Inflammatory macrophage treated with lipopolysaccharide for 4 hours (primary cell): Measurements from ENCODE around the gene TRIM42.
A peak's percentile ranks its signal among the peaks of the same experiment; 100 is the strongest.

Source experiments
- DNase-seq: peaks from one replicate; pipeline ENCODE4 v3.0.0-alpha.2; 2020

Gene TRIM42

DNA sequence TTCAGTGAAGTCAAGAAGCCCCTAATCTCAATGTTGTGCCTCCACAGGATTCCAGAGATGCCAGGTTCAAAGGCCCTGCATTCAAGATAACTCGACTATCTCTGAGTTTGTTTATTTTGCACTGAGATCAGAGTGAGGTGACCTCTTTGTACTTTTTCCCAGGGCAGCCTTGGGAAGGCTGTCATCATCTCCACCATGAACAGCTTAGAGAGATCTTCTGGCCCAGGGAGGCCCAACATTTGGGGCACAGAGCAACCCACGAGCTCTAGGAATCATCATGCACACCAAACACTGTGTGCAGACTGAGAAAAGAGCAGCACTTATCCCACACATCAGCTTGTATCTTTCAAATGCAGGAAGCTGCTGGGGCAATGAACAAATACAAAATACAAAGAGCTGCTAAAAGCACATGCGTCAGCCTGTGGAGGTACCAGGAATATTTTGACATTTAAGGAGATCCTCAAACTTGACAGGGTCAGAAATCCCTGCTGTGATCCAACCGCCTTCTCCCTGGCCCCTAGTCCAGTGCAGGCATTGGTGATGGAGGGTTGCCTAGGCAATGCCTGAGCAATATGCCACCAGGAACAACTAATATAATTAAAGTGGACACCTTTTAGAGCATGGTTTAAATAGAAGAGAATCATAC, 33.6 kb downstream of the TRIM42 start:
- DNase-seq, result no peak

DNA sequence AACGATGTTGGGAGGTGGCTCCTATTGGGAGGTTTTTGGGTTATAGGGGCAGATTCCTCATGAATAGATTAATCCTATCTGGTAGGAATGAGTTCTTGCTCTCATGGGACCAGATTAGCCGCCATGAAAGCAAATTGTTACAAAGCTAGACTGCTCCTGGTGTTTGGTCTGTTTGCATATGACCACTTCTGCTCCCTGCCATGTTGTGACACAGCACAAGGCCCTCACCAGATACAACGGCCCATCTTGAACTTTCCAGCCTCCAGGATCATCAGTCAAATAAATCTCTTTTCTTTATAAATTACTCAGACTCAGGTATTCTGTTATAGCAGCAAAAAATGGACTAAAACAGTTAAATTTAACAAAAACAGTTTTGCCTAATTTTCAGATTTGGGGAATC, 34.4 kb downstream of the TRIM42 start:
- no peak for DNase-seq

DNA sequence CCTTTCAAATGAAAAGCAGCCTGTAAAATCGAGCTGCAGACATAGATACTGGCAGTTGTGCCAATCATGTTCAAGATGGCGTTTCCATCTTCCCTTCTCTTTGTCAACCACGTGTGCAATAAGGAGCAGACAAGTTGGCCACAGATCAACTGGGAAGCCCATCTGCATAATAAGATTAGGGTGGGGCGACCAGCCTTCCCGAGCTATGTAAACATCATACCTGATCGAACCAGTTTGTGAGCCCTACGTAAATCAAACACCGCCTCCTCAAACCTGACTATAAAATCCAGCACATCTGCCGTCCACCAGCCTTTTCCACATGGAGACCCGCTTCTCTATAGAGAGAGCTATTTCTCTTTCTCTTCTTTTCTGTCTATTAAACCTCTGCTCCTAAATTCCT, 37.2 kb downstream of the TRIM42 start:
- DNase-seq, result no peak

DNA sequence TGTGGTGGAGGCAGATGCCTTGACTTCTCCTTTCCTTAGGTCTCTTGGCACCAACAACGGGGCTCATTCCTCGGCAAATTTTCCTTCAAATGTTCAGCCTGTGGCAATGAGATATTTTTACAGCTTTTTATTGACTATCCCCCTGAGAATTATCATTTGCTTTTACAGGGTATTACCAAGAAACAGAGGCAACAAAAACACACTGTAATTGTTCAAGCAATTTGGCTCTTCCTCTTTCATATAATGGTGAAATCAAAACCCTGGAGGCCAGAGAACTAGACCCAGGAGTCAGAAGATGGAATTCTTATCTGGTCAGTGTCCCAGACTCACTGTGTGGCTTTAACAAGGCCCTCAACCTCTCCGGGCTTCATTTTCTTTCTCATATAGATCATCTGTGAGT, 40.1 kb downstream of the TRIM42 start:
- DNase-seq, result no peak

DNA sequence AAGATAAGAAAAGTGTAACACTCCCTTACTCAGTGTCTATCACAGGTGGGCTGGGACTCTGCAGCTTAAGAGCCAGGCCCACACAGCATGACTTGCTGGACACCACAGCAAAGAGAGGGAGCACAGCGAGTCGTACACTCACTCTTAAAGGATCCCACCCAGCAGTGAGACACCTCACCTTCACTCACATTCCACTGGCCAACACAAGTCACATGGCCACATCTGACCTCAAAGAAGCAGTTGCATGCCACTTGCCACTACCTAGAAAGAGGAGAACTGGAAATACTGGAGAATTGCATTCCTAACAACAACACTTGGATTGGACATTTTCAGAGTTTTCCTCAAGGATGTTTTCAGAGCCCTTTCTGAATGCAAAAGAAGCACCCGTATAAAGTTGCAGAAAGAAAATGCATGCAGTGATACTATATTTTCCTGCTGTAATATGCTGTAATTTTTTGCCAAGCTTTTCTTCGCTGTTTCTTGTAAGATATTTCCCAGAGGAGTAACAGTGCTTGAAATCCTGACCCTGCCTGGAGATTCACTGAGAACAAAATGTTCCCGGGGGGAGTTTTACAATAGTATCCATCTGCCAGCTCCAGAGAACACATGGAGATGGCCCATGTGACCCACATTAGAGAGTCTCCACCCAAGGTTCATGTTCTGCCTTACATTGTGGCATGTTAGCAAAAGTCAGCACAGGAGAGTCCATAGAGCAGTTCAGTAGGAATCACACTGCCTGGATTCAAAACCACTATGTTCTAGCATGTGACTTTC, 42.2 kb downstream of the TRIM42 start:
- DNase-seq, result no peak

DNA sequence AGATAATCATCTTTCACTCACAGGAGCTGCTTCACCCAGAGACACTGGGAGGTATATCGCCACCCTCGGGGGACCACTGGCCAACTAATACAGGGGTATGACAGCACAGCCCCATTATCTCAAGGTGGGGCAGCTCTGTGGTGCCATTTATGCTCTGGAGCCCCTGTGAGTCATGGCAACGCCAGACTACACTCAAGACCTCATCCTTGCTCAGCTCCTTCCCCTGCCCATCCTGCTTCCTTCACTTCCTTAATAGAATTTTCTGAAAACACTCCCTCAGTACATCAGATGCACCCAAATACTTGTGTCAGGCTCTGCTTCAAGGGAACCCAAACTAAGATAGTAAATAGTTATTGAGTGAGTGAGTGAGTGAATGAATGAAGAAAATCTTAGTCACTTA, 45.7 kb downstream of the TRIM42 start:
- DNase-seq, result no peak

DNA sequence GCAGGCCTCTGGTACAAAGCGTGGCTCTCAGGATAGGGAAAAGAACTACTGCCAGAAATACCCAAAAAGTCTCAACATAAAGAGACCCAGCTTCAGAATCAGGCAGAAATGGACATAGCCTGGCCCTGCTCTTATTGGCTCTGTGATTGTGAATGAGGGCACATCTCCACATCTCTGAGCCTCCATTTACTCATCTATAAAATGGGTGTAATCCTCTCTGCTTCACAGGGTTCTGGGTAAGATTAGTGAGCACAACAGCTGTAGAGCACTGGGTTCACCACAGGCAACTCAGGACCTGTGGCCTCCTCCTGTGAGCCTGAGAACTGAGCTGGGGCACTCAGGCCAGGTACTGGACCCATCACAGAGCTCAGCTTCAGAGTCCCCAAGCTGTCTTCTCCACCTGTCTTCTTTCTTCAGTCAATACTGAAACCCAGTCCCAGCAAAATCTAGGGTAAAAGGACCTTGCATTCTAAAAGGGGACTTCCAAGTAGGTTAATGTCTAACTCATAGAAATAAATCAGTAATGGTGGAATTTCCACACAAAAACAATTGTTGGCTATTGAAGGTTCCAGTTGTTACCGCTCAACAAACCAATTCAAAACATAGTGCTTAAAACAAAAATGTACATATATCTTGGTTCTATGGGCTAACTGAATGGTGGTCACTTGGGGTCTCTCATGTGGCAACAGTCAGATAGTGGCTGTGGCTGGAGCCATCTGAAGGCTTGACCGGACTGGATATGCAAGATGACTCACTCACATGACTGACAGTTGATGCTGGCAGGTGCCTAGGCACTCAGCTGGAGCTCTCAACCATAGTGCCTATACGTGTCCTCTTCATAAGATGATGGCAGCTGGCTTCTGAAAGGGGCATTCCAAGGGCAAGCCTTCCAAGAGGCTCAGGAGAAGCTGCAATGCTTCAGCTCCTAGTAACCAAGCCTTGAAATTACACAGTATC, 47.3 kb downstream of the TRIM42 start:
- DNase-seq, result no peak

DNA sequence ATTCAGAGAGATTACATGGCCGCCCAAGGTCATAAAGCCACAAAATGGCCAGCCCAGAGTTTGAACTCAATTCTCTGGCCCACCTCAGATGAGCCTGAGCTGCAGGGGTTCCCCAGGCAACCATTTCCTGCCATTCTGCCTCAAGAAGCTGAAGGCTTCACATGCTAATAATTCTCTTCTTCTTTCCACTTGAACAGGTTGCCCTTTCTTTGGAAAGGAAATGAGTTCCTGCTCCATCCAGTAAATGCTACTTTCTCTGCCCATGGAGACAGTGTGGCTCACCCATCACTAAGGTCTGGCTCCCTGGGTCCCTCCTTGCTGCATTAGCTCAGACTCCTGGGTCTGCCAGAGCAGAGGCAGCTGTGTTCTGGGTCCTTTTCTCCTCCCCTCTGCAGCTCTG, 48.2 kb downstream of the TRIM42 start:
- no peak for DNase-seq

DNA sequence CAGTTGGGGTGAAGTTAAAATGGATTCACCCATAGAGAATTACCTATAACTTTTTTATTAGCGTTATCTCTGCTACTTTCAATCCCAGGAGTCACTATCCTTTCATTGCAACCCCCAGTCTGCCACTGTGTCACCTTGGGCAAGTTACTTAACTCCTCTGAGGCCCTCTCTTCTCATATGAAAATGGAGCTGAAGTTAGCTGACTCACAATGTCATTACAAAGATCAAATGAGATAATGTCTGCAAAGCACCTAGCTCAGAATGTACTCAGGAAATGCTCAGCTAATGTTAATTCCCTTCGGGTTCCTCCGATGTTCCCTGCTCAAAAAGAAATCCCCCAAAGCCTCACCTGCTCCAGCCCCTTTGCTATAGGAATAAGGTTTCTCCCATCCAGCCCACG, 50.0 kb downstream of the TRIM42 start:
- DNase-seq, result no peak

DNA sequence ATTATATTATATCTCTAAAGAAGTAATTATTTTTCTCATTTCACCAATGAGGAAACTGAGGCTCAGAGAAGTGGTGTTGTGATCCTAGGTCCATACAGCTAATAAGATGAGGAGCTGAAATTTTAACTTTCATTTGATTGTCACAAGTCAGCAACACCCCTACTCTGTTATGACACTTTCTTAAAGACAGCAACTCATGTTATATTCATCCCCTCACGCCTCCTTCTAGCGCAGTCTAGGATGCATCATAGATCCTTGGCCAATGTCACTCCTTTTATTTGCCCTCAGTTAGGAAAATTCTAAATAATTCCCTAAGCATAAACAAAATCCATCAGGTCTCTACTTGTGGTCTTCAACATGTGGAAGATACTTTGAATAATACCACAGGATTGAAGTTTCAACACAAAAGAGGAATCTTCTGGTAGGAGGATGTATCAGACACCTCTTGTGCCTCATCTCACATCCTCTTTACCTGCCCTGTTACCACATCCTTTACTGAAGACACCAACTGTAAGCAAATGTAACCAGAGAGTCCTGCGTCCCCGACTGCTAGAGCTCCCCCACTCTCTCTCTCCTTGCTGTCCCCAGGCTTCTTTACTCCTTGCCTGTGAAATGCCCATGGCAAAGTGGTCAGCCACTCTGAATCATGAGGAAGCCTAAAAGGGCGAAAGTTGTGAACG, 53.7 kb downstream of the TRIM42 start:
- DNase-seq, result no peak

DNA sequence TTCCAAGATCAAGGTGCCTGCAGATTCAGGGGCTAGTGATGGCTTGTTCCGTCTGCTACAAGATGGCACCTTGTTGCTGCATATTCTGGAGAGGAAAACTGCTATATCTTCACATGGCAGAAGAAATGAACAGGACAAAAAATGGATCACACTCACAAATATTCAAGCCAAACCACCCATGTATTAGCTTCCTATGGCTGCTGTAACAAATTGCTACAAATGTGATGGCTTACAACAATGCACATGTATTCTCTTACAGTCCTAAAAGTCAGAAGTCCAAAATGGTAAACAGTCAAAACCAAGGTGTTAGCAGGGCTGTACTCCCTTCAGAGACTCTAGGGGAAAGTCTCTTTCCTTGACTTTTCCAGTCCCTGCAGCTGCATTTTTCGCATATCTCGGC, 55.8 kb downstream of the TRIM42 start:
- no peak for DNase-seq

DNA sequence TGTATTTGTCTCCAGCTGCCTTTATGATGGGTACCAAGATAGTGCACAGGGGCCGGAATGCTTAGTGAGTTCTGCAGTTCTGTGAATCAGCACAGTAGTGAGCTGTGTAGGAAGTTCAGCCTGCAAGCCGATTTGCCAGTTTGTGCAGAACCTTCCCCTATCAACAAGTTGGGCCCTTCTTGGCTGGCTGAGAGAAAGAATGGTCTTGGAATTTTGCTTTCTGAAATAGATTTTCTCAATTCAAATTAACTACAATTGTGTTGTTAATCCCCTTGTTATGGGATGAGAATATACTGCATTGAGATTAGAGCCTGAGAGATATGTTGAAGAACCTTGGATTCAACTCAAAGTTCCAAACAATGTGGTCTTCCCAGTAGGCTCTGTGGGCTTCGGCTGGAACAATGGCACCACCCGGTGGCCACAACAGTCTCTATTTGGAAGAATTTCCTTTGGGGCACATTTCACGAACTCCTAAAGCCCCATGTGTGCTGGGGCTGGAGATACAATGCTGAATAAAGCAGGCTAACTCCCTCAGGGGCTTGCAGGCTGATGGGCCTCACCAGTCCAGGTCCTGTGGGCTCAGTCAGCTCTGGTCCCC, 59.1 kb downstream of the TRIM42 start:
- peak; percentile 37 for DNase-seq

DNA sequence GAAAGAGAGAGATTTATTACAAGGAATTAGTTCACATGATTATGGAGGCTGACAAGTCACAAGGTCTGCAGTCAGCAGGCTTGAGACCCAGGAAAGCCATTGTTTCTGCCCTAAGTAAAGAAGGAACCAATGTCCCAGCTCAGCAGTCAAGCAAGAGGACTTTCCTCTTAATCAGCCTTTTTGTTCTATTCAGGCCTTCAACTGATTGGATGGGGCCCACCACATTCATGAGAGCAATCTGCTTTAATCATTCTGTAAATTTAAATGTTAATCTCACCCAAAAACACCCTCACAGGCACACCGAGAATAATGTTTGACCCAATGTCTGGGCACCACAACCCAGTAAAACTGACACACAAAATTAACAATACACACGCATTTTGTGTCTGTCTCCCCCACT, 64.3 kb downstream of the TRIM42 start:
- no peak for DNase-seq

DNA sequence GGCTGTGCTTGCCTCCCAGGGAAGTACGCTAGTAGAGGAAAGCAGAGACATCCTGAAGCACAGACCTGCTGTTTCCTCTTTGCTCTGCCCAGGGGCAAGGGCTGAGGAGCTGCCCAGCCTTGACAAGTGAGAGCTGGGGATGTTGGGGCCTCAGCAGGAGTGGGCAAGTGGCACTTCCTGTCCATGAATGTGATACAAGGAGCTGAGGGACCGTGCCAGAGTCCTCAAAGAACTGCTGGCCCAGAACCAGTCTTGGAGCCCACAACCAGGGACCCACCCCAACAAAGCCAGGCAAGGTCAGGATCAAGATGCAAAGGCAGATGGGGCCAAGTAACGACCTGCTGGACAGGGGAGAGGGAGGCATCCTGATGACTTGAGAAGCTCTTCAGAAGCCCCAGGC, 70.3 kb downstream of the TRIM42 start:
- no peak for DNase-seq

DNA sequence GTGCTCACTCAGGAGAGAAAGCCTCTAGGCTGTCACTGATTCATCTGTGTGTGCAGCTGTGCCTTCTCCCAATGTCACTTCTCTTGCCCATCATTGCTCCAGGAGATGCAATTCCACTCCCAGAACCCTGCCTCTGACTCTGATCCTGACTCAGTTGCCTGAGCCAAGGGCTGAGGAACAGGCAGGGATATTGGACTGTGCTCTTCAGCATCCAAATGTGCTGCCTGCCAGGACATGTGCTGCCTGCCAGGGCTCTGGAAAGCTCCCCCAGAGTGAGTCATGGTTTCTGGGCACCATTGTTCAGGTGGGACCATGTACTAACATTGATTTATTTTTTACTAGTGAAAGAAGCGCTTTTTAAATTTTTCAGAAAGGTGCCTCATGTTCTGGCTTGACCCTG, 71.0 kb downstream of the TRIM42 start:
- no peak for DNase-seq
